ENCODE results near the gene CEP131.

GRCh38 chr17:81167638-81168037 lies 55.1 kb downstream of the CEP131 start:
- no peak for TF ChIP-seq CTCF (IDR thresholded peaks at IDR 0.05)
- TF ChIP-seq POLR2A (IDR thresholded peaks at IDR 0.05): no peak
